ENCODE data around the gene AGRN.
"Not testable (repeated sequence)": the region's sequence is repeated elsewhere in the genome, so short reads cannot be mapped to it uniquely, and the experiment has no call there.

Gene AGRN

GRCh38 chr1:1055841-1056736 lies 36.2 kb downstream of the AGRN start:
- no peak for DNase-seq

GRCh38 chr1:1057769-1058087 lies 37.8 kb downstream of the AGRN start:
- not testable (repeated sequence) for DNase-seq

GRCh38 chr1:1058088-1058905 lies 38.4 kb downstream of the AGRN start:
- no peak for DNase-seq

GRCh38 chr1:1058921-1059493 lies 39.1 kb downstream of the AGRN start:
- no peak for DNase-seq

- DNase-seq = peak; percentile 84
Observed at GRCh38 chr1:1059494-1060280, 39.8 kb downstream of the AGRN start.

GRCh38 chr1:1060281-1061000 lies 40.5 kb downstream of the AGRN start:
- no peak for DNase-seq

- no peak for DNase-seq
Observed at GRCh38 chr1:1061682-1062345, 41.9 kb downstream of the AGRN start.

- DNase-seq = no peak
Observed at GRCh38 chr1:1062348-1063163, 42.6 kb downstream of the AGRN start.

GRCh38 chr1:1063261-1063944 lies 43.5 kb downstream of the AGRN start:
- no peak for DNase-seq

GRCh38 chr1:1063945-1064831 lies 44.3 kb downstream of the AGRN start:
- DNase-seq = peak; percentile 79

- no peak for DNase-seq
Observed at GRCh38 chr1:1065265-1065939, 45.5 kb downstream of the AGRN start.

GRCh38 chr1:1065940-1066304 lies 46.0 kb downstream of the AGRN start:
- DNase-seq = not testable (repeated sequence)

GRCh38 chr1:1066403-1067283 lies 46.7 kb downstream of the AGRN start:
- no peak for DNase-seq

- DNase-seq = no peak
Observed at GRCh38 chr1:1067284-1067859, 47.5 kb downstream of the AGRN start.

GRCh38 chr1:1067860-1068516 lies 48.1 kb downstream of the AGRN start:
- DNase-seq = no peak

GRCh38 chr1:1068517-1069055 lies 48.7 kb downstream of the AGRN start:
- DNase-seq = no peak
